Measurements from ENCODE around the gene PANK3.

GRCh38 chr5:168608821-168609220 is 29.7 kb upstream of the PANK3 start:
- TF ChIP-seq CTCF (IDR thresholded peaks at IDR 0.05; ENCODE audit: low read depth, low read length, missing input control) (no peak), SP1 (IDR thresholded peaks at IDR 0.05) (no peak), TAF1 (conservative IDR thresholded peaks at IDR 0.05) (no peak), FOXA2 (IDR thresholded peaks at IDR 0.05) (no peak), REST (IDR thresholded peaks at IDR 0.05) (no peak), EGR1 (IDR thresholded peaks at IDR 0.05; ENCODE audit: low read depth in 2 of 2) (no peak), RAD21 (IDR thresholded peaks at IDR 0.05) (no peak), RXRA (IDR thresholded peaks at IDR 0.05) (no peak), ZBTB33 (IDR thresholded peaks at IDR 0.05) (no peak), MAX (IDR thresholded peaks at IDR 0.05) (no peak), YY1 (IDR thresholded peaks at IDR 0.05) (no peak), ATF3 (IDR thresholded peaks at IDR 0.05) (no peak), FOXA1 (IDR thresholded peaks at IDR 0.05) (no peak)

Data from liver (tissue), 3 donors.